Vagina (tissue), 2 donors: ENCODE results near the gene NNMT.

Experiments used
- CTCF ChIP-seq, 3 experiments: fragments of 450-650 bp in 2 of 3; fragments of 200-600 bp in 1 of 3; sonication (generic) in 1 of 3; IDR thresholded peaks; one replicate each; pipeline ENCODE4 v1.5.1; 2017 to 2019; ENCODE audit warnings: antibody characterized with exemption in 3 of 3, mild to moderate bottlenecking in 2 of 3, moderate library complexity in 2 of 3
- POLR2A ChIP-seq, 2 donors: fragments of 450-650 bp; IDR thresholded peaks; one replicate each; pipeline ENCODE4 v1.6.1; 2017; ENCODE audit warnings: antibody characterized with exemption in 2 of 2, mild to moderate bottlenecking in 2 of 2, moderate library complexity in 2 of 2
- POLR2AphosphoS5 ChIP-seq, 2 donors: sonication (generic); formaldehyde crosslinking; IDR thresholded peaks; one replicate each; pipeline ENCODE4 v1.9.0; 2017; ENCODE audit warnings: antibody characterized with exemption in 2 of 2, mild to moderate bottlenecking in 2 of 2, low read depth in 1 of 2; ENCODE audit not compliant: insufficient read depth in 1 of 2

GRCh38 chr11:114264381-114264780 is 31.8 kb upstream of the NNMT start:
- TF ChIP-seq POLR2A (IDR thresholded peaks at IDR 0.05): no peak
- no peak for TF ChIP-seq CTCF (IDR thresholded peaks at IDR 0.05)
- TF ChIP-seq POLR2AphosphoS5 (IDR thresholded peaks at IDR 0.05; ENCODE audit: insufficient read depth in 1 of 2, low read depth in 1 of 2): no peak
